GM19238 (cell line): ENCODE data around the gene ZSWIM2.
"Not testable (repeated sequence)": the region's sequence is repeated elsewhere in the genome, so short reads cannot be mapped to it uniquely, and the experiment has no call there.

Experiments
- DNase-seq: peaks from one replicate; pipeline ENCODE4 v3.0.0; 2011; ENCODE audit warnings: low spot score; ENCODE audit not compliant: insufficient read length

ZSWIM2 gene

GRCh38 chr2:186842373-186842772 is 6.6 kb downstream of the ZSWIM2 start:
- no peak for DNase-seq

GRCh38 chr2:186841940-186842339 is 7.0 kb downstream of the ZSWIM2 start:
- DNase-seq: no peak

- no peak for DNase-seq
Measured at GRCh38 chr2:186835628-186836027, 13.3 kb downstream of the ZSWIM2 start.

GRCh38 chr2:186827862-186828492 is 21.0 kb downstream of the ZSWIM2 start:
- DNase-seq: no peak

- DNase-seq: no peak
Measured at GRCh38 chr2:186827411-186827810, 21.6 kb downstream of the ZSWIM2 start.

- DNase-seq: no peak
Measured at GRCh38 chr2:186822323-186822722, 26.6 kb downstream of the ZSWIM2 start.

- DNase-seq: no peak
Measured at GRCh38 chr2:186820303-186820702, 28.7 kb downstream of the ZSWIM2 start.

- not testable (repeated sequence) for DNase-seq
Measured at GRCh38 chr2:186811760-186812159, 37.2 kb downstream of the ZSWIM2 start.

- DNase-seq: no peak
Measured at GRCh38 chr2:186806591-186806990, 42.4 kb downstream of the ZSWIM2 start.

- not testable (repeated sequence) for DNase-seq
Measured at GRCh38 chr2:186798604-186799003, 50.4 kb downstream of the ZSWIM2 start.

- DNase-seq: no peak
Measured at GRCh38 chr2:186784930-186785329, 64.0 kb downstream of the ZSWIM2 start.

GRCh38 chr2:186783254-186783653 is 65.7 kb downstream of the ZSWIM2 start:
- DNase-seq: no peak

GRCh38 chr2:186780701-186781316 is 68.2 kb downstream of the ZSWIM2 start:
- no peak for DNase-seq
